Cardiac muscle cell (in vitro differentiated cells and primary cell): Measurements from ENCODE around the gene ZNF774. TPM values are rescaled to one million over a fixed set of nuclear protein-coding genes. Genes with fewer than 3 reads are reported as not detected.
"Not testable (repeated sequence)": the region's sequence is repeated elsewhere in the genome, so short reads cannot be mapped to it uniquely, and the experiment has no call there.

Experiments used
- DNase-seq, 2 donors: peaks; one replicate each; pipeline versions ENCODE4 v3.0.0 to v3.0.0-alpha.2; 2010 to 2017; ENCODE audit warnings: low read depth in 1 of 2, low spot score in 1 of 2
- H3K27ac ChIP-seq: fragments of 200-600 bp; sonication (generic); 2 replicates; pipeline ENCODE4 v1.5.1; 2016
- H3K27me3 ChIP-seq: fragments of 200-600 bp; sonication (generic); 2 replicates; pipeline ENCODE4 v1.6.0; 2016; ENCODE audit warnings: control low read depth
- H3K36me3 ChIP-seq: fragments of 200-600 bp; sonication (generic); 2 replicates; pipeline ENCODE4 v1.5.1; 2016; ENCODE audit warnings: control low read depth
- H3K4me1 ChIP-seq: fragments of 200-600 bp; sonication (generic); 2 replicates; pipeline ENCODE4 v1.8.1; 2017; ENCODE audit warnings: low read depth, mild to moderate bottlenecking, mixed run types
- H3K4me3 ChIP-seq: fragments of 200-600 bp; sonication (generic); 2 replicates; pipeline ENCODE4 v1.5.1; 2016; ENCODE audit warnings: mild to moderate bottlenecking
- H3K9me3 ChIP-seq: fragments of 200-600 bp; sonication (generic); 2 replicates; pipeline ENCODE4 v1.5.1; 2017; ENCODE audit warnings: low read depth, mild to moderate bottlenecking, control low read depth
- polyA plus RNA-seq: library from polyadenylated mRNA; unstranded; fragments of >200 nt; fragmentation: Nextera tagmentation; extraction: Ambion mirVana; gene quantifications from 2 replicates; pipeline ENCODE4 v1.2.1, GENCODE V29; 2016
- total RNA-seq: library from RNA; depleted of rRNA; stranded (reverse); fragments of >200 nt; gene quantifications from 2 replicates; pipeline ENCODE4 v1.2.3, GENCODE V29; 2016
- TF ChIP-seq, protein P1 (sequence below): IDR thresholded peaks from 2 replicates; pipeline ENCODE4 v1.5.1; 2012; ENCODE audit warnings: low read depth, mild to moderate bottlenecking, low read length

The ZNF774 gene
- 1.7 and 14.6 TPM in 2 replicates for total RNA-seq
- 2.1 TPM in 2 replicates for polyA plus RNA-seq

DNA sequence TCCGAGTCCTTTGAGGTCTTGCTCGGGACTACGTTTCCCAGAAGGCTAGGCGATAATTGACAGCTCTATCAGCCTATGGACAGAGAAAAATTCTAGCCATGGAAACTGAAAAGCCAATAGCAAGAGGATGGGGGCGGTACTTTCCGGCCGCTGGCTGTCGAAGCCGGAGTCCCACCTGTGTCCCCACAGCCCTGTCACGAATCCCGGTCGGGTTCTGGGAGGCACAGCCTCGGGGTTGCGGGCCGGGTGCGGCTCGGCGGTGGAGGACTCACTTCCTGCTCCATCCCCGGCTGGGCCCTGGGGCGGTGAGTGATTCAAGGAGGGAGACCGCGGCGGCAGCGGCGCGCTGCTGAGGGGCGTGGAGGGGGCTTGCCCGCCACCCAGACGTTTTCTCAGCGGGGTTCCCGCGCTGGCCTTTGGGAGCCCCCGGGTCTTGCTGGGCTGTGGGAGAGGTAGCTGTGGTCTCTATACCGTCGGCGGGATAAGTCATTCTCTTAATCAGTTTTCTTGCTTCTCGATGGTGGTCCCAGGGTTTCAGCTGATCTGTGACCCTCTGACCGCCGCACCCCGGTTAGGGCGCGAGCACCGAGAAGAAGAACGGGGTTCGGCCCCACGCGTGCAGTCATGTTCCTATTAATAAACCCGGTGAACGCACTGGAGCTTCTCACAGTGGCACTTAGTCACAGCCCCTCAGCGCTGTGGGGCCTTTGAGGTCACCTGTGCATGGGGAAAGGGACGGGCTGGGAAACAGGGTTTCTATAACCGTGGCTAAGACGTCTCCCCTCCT is at the start of gene ZNF774:
Gene ZNF774 (plus strand): TSS at position 178 of the 787 bp plus-strand sequence. CDS start 2,377 bp downstream, outside the sequence.
- TF ChIP-seq, protein P1, sequence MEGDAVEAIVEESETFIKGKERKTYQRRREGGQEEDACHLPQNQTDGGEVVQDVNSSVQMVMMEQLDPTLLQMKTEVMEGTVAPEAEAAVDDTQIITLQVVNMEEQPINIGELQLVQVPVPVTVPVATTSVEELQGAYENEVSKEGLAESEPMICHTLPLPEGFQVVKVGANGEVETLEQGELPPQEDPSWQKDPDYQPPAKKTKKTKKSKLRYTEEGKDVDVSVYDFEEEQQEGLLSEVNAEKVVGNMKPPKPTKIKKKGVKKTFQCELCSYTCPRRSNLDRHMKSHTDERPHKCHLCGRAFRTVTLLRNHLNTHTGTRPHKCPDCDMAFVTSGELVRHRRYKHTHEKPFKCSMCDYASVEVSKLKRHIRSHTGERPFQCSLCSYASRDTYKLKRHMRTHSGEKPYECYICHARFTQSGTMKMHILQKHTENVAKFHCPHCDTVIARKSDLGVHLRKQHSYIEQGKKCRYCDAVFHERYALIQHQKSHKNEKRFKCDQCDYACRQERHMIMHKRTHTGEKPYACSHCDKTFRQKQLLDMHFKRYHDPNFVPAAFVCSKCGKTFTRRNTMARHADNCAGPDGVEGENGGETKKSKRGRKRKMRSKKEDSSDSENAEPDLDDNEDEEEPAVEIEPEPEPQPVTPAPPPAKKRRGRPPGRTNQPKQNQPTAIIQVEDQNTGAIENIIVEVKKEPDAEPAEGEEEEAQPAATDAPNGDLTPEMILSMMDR = no peak
- H3K4me3 ChIP-seq = peak within 1 kb of the TSS; percentile 59
- no peaks in the 10 kb centered on the region for H3K9me3 ChIP-seq
- no peaks in the 10 kb centered on the region for H3K36me3 ChIP-seq
- H3K27ac ChIP-seq = no peak within 1 kb of the TSS
- peaks cover 32% of the 10 kb centered on the region for H3K27me3 ChIP-seq
- DNase-seq = peak; percentile 95 to 97
- no peaks in the 10 kb centered on the region for H3K4me1 ChIP-seq

DNA sequence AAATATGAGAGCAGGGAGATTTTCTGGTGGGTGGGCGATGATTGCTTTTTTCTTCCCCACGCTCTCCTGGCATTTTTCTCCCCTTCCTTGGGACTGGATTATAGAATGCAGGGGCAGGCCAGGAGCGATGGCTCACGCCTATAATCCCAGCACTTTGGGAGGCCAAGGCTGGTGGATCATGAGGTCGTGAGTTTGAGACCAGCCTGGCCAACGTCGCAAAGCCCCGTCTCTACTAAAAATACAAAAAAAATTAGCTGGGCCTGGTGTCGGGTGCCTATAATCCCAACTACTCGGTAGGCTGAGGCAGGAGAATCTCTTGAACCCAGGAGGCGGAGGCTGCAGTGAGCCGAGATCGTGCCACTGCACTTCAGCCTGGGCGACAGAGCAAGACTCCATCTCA is 46.7 kb upstream of the ZNF774 start:
- H3K9me3 ChIP-seq, H3K27me3 ChIP-seq, H3K4me3 ChIP-seq, H3K36me3 ChIP-seq, DNase-seq, H3K27ac ChIP-seq: not testable (repeated sequence)
- peaks cover 16% of the 10 kb centered on the region for H3K4me1 ChIP-seq

DNA sequence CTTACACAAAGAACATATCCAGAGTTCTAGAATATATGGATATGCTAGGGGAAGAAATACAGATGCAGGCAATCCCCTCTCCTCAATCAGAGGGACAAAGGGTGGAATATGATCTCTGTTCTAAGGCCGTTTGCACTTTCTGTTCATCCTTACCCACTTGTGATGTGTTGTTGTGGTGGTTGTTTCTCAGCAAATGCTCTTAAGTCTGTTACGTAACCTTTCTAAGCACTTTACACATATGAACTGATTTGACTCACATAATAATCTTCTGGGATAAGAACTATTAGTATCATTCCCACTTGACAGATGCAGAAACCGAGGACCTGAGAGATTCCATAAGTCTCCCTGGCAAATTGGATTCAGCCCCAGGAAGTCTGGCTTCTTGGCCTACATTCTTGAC is 46.2 kb upstream of the ZNF774 start:
- no peaks in the 10 kb centered on the region for H3K27me3 ChIP-seq
- H3K9me3 ChIP-seq = no peaks in the 10 kb centered on the region
- peaks cover 16% of the 10 kb centered on the region for H3K4me1 ChIP-seq
- TF ChIP-seq, protein P1 = no peak
- H3K36me3 ChIP-seq = no peaks in the 10 kb centered on the region
- no peak for DNase-seq
- no peak overlapping the region for H3K4me3 ChIP-seq
- H3K27ac ChIP-seq = no peak overlapping the region

DNA sequence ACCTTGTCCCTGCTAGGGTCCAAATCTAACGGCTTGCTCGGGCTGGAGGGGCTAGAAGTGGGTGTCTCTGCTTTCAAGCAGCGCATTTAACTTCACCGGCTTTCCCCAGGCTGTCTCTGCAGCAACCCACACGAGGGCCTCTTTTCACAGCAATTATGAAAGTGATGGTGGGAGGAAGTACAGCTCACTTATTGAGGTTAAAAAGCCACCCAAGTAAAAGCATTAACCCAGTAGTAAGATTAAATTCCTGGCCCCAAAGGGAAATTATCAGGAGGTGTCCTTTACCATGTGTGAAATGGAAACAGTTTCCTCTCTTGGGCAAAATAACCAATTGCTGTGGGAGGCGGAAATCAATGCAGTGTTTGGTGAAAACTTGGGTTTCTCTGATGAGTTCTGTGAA is 45.5 kb upstream of the ZNF774 start:
- Histone ChIP-seq H3K36me3 (no peaks in the 10 kb centered on the region), H3K9me3 (no peaks in the 10 kb centered on the region)
- TF ChIP-seq, protein P1 = no peak

DNA sequence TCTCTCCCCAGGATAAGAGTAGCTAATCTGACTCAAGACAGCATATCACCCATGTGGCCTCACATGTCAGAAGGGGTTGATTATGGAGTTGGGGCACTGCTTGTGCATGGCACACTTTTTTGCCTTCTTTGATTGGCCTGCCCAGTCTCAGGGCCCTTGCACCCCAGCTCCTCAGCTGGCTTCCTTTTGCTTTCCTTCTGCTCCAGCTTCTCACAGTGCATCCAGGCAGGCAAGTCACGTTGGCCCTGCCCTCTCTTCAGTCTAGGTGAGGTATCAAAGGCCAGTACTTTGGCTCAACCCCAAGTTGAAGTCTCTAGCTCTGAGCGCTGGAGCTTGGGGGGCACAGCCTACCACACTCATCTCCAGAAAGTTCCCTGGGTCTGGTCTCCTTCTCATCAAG is 44.4 kb upstream of the ZNF774 start:
- no peak overlapping the region for H3K27ac ChIP-seq
- no peak overlapping the region for H3K4me3 ChIP-seq
- TF ChIP-seq, protein P1 = no peak
- H3K9me3 ChIP-seq = no peaks in the 10 kb centered on the region
- no peaks in the 10 kb centered on the region for H3K36me3 ChIP-seq
- no peak for DNase-seq
- no peaks in the 10 kb centered on the region for H3K27me3 ChIP-seq
- H3K4me1 ChIP-seq = peaks cover 16% of the 10 kb centered on the region

More for the DNA sequence above, 45.5 kb upstream of the ZNF774 start:
- Histone ChIP-seq H3K27ac (no peak overlapping the region), H3K4me1 (peaks cover 16% of the 10 kb centered on the region), H3K4me3 (no peak overlapping the region), H3K27me3 (no peaks in the 10 kb centered on the region)
- no peak for DNase-seq

DNA sequence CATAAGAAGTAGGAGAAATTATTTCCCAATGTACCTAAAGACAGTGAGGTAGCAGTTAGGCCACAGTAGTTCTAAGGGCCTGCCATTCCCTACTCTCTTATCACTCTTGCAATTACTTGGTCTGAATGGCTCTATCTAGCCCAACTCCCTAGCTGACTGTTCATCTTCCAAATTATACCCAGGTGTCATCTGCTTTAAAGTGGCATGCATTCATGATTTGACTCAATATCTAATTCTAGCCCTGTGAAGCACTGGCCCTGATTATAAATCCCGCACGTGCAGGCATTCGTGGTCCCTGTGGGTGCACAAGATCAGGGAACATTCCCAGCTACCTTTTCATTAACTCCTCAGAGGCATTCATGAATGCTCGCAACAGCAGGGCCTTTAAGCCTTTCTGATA is 43.1 kb upstream of the ZNF774 start:
- DNase-seq = no peak
- no peaks in the 10 kb centered on the region for H3K27me3 ChIP-seq

More for the DNA sequence above, 43.1 kb upstream of the ZNF774 start:
- Histone ChIP-seq H3K4me3 (no peak overlapping the region), H3K9me3 (no peaks in the 10 kb centered on the region), H3K27ac (no peak overlapping the region), H3K4me1 (peaks cover 16% of the 10 kb centered on the region), H3K36me3 (no peaks in the 10 kb centered on the region)
- TF ChIP-seq, protein P1 = no peak
